ENCODE measurements around the gene CRIP1.

Gene CRIP1

DNA sequence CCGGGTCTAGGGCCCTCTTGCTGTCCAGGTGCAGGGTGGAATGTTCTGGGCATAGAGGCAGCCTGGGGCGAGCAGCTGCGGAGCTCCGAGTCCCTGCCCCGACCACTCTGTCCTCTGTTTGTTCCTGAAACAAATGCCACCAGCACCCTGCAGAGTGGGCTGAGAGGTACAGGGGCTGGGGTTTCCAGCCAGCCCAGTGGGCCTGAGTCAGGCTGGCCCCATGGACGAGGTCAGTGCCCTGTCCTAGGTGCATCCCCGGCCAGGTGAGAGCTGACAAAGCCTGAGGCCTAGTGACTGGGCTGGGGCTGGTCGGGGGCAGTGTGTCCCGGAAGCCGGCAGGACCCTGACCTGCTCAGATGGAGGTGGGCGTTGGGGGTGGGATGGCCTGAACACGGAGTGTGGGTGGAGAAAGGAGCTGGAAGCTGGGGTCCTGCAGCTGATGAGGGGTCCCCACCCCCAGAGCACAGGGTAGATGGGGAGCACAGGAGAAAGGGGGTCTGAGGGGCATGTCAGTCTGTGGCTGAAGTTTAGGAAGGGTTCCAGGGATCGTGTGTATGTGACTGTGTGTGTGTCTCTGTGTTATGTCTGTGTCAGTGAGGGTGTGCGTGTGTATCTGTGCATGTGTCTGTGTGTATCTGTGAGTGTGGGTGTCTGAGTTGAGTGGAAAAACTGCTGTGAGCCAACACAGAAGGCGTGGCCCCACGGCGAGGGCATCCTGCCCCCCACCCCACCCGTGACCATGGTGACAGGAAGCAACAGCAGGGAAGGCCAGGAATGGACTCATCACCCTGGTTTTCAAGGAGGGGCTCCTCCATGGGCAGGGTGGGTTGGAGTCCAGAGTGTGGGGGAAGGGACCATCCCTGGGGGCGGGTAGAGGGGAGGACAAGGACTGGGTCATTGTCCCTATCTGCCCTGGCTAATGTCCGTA, 2.4 kb upstream of the CRIP1 start:
- no peaks in the 10 kb centered on the region for H3K9me3 ChIP-seq (ENCODE audit: low read length)
- no peak overlapping the region for H3K4me2 ChIP-seq (ENCODE audit: low read length)
- no peaks in the 10 kb centered on the region for H3F3A ChIP-seq (ENCODE audit: insufficient read depth, low read length)
- H3K9ac ChIP-seq (ENCODE audit: low read length) = no peak overlapping the region
- H2AFZ ChIP-seq (ENCODE audit: low read length) = no peak overlapping the region
- TF ChIP-seq EZH2 (IDR thresholded peaks at IDR 0.05; ENCODE audit: borderline replicate concordance, low read length) = no peak
- TF ChIP-seq, protein P1, sequence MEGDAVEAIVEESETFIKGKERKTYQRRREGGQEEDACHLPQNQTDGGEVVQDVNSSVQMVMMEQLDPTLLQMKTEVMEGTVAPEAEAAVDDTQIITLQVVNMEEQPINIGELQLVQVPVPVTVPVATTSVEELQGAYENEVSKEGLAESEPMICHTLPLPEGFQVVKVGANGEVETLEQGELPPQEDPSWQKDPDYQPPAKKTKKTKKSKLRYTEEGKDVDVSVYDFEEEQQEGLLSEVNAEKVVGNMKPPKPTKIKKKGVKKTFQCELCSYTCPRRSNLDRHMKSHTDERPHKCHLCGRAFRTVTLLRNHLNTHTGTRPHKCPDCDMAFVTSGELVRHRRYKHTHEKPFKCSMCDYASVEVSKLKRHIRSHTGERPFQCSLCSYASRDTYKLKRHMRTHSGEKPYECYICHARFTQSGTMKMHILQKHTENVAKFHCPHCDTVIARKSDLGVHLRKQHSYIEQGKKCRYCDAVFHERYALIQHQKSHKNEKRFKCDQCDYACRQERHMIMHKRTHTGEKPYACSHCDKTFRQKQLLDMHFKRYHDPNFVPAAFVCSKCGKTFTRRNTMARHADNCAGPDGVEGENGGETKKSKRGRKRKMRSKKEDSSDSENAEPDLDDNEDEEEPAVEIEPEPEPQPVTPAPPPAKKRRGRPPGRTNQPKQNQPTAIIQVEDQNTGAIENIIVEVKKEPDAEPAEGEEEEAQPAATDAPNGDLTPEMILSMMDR (IDR thresholded peaks at IDR 0.05; ENCODE audit: low read length) = no peak
- H3K36me3 ChIP-seq (ENCODE audit: insufficient read depth, low read length) = no peaks in the 10 kb centered on the region
- no peak overlapping the region for H3K4me3 ChIP-seq (ENCODE audit: low read depth, low read length, poor library complexity, severe bottlenecking)
- peaks cover 48% of the 10 kb centered on the region for H3K4me1 ChIP-seq (ENCODE audit: insufficient read depth, low read length, severe bottlenecking)
- H3K79me2 ChIP-seq (ENCODE audit: insufficient read depth, low read length) = no peaks in the 10 kb centered on the region
- no peak overlapping the region for H3K27ac ChIP-seq (ENCODE audit: low read depth, low read length, poor library complexity, severe bottlenecking)
- H3K27me3 ChIP-seq (ENCODE audit: insufficient read depth, low read length) = peaks cover 25% of the 10 kb centered on the region
- no peaks in the 10 kb centered on the region for H4K20me1 ChIP-seq (ENCODE audit: insufficient read depth, low read length)
- H3K9me2 ChIP-seq (ENCODE audit: low read depth, low read length) = no peaks in the 10 kb centered on the region

DNA sequence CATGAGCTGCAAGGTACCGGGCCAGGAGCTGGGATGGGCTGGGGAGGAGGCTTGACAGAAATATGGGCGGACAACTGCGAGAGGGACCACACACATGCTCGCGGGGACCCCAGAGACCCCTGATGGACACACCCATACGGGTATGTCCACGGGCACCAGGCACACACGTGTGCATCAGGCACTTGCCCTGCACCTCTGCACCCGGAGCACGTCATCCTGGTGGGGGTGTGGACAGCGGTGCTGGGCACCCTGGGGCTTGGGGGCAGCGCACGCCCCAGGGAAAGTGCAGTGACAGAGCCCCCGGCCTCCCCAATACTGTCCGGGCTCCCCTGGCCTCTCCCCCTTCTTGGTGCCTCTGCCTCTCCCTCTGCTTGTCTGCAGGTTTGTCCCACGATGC, 1.7 kb upstream of the CRIP1 start:
- no peak overlapping the region for H3K9ac ChIP-seq (ENCODE audit: low read length)
- no peak overlapping the region for H3K4me2 ChIP-seq (ENCODE audit: low read length)
- peaks cover 50% of the 10 kb centered on the region for H3K4me1 ChIP-seq (ENCODE audit: insufficient read depth, low read length, severe bottlenecking)

DNA sequence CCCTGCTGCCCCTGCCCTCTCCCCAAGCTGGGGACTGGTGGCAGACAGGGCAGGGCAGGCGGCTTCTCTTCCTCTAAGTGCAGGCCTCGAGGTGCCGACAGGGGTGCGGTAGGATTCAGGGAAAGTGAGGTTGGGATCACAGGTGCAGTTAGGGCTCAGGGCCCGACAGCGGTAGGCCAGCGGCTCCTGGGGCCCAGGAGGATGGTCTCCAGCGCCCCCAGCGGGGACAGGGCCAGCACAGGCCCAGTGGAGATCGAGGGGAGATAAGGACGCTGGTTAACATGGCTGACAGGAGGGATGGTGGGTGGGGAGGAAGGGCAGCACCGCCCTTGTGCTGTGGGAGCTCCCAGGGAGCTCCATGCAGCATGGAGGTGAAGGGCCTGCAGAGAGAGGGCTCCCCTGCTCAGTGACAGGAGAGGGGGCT, 935 bp upstream of the CRIP1 start:
- Histone ChIP-seq H3K27me3 (ENCODE audit: insufficient read depth, low read length) (peaks cover 19% of the 10 kb centered on the region), H3K4me1 (ENCODE audit: insufficient read depth, low read length, severe bottlenecking) (peaks cover 50% of the 10 kb centered on the region), H2AFZ (ENCODE audit: low read length) (no peak overlapping the region), H3K36me3 (ENCODE audit: insufficient read depth, low read length) (no peaks in the 10 kb centered on the region), H4K20me1 (ENCODE audit: insufficient read depth, low read length) (no peaks in the 10 kb centered on the region), H3K9ac (ENCODE audit: low read length) (no peak overlapping the region), H3K9me3 (ENCODE audit: low read length) (no peaks in the 10 kb centered on the region), H3K4me3 (ENCODE audit: low read depth, low read length, poor library complexity, severe bottlenecking) (no peak overlapping the region), H3K4me2 (ENCODE audit: low read length) (no peak overlapping the region), H3K27ac (ENCODE audit: low read depth, low read length, poor library complexity, severe bottlenecking) (no peak overlapping the region), H3F3A (ENCODE audit: insufficient read depth, low read length) (no peaks in the 10 kb centered on the region), H3K79me2 (ENCODE audit: insufficient read depth, low read length) (no peaks in the 10 kb centered on the region), H3K9me2 (ENCODE audit: low read depth, low read length) (no peaks in the 10 kb centered on the region)
- TF ChIP-seq, protein P1 (IDR thresholded peaks at IDR 0.05; ENCODE audit: low read length) = peak; percentile 29; the same call in 1 of the 2 replicates
- TF ChIP-seq EZH2 (IDR thresholded peaks at IDR 0.05; ENCODE audit: borderline replicate concordance, low read length) = no peak

More for the DNA sequence above, 1.7 kb upstream of the CRIP1 start:
- no peaks in the 10 kb centered on the region for H4K20me1 ChIP-seq (ENCODE audit: insufficient read depth, low read length)
- no peak overlapping the region for H2AFZ ChIP-seq (ENCODE audit: low read length)
- no peaks in the 10 kb centered on the region for H3K36me3 ChIP-seq (ENCODE audit: insufficient read depth, low read length)
- H3K79me2 ChIP-seq (ENCODE audit: insufficient read depth, low read length) = no peaks in the 10 kb centered on the region
- H3K4me3 ChIP-seq (ENCODE audit: low read depth, low read length, poor library complexity, severe bottlenecking) = no peak overlapping the region
- TF ChIP-seq EZH2 (IDR thresholded peaks at IDR 0.05; ENCODE audit: borderline replicate concordance, low read length) = no peak
- TF ChIP-seq, protein P1 (IDR thresholded peaks at IDR 0.05; ENCODE audit: low read length) = no peak
- H3K27ac ChIP-seq (ENCODE audit: low read depth, low read length, poor library complexity, severe bottlenecking) = no peak overlapping the region
- H3K9me2 ChIP-seq (ENCODE audit: low read depth, low read length) = no peaks in the 10 kb centered on the region
- no peaks in the 10 kb centered on the region for H3K9me3 ChIP-seq (ENCODE audit: low read length)
- peaks cover 19% of the 10 kb centered on the region for H3K27me3 ChIP-seq (ENCODE audit: insufficient read depth, low read length)
- H3F3A ChIP-seq (ENCODE audit: insufficient read depth, low read length) = no peaks in the 10 kb centered on the region
